ENCODE measurements around the gene CARHSP1. TPM values are rescaled to one million over a fixed set of nuclear protein-coding genes. Genes with fewer than 3 reads are reported as not detected.
A peak's percentile ranks its signal among the peaks of the same experiment; 100 is the strongest.

CARHSP1 gene
- polyA plus RNA-seq, 1 of the 3 experiments (the other 2 are of a cell fraction), result 93.6 TPM

GRCh38 chr16:8880839-8881510, 12.2 kb upstream of the CARHSP1 start:
- ChIA-PET POLR2A (interaction anchor here (1.0 to 2.4 kb wide), 2 partner anchors 12 to 218 kb away, joined by 7 to 10 read pairs; partner anchors contain the start of gene CARHSP1), CTCF (interaction anchor here (0.6 to 7.5 kb wide), 61 partner anchors 7 to 354 kb away, joined by 3 to 71 read pairs (median 4); partner anchors contain the start of genes CARHSP1 and METTL22)
- no peaks in the 10 kb centered on the region for H3K27me3 ChIP-seq (ENCODE audit: insufficient read depth)
- H2AFZ ChIP-seq (ENCODE audit: low read depth), result no peak overlapping the region
- H3K36me3 ChIP-seq (replicated peaks in 1 of 2; ENCODE audit: control insufficient read depth in 1 of 2, insufficient read depth in 2 of 2, low read length in 1 of 2), result no peaks in the 10 kb centered on the region
- no peak overlapping the region for H3K9ac ChIP-seq
- 71% methylated on average over 5 of the region's 8 CpGs for WGBS (ENCODE audit: low lambda C conversion rate)
- no peaks in the 10 kb centered on the region for H3K9me2 ChIP-seq
- no peaks in the 10 kb centered on the region for H3K9me3 ChIP-seq
- no peak overlapping the region for H3K27ac ChIP-seq (ENCODE audit: low read depth in 2 of 2, low read length in 1 of 2)
- no peak overlapping the region for H3K4me3 ChIP-seq (ENCODE audit: low read depth in 2 of 2, low read length in 1 of 2)
- 0 out of 2 replicates have a peak, but pooled peaks cover 2% of the 10 kb centered on the region for H4K20me1 ChIP-seq (ENCODE audit: insufficient read depth)
- peaks cover 1% of the 10 kb centered on the region for H3F3A ChIP-seq (replicated peaks; ENCODE audit: insufficient read depth)
- no peak overlapping the region for H3K4me2 ChIP-seq
- no peak for DNase-seq
- H3K79me2 ChIP-seq (ENCODE audit: insufficient read depth), result no peaks in the 10 kb centered on the region
- TF ChIP-seq EP300 (IDR thresholded peaks at IDR 0.05; ENCODE audit: borderline replicate concordance in 1 of 2, low read depth in 1 of 2, low read length in 1 of 2) (no peak), USF1 (IDR thresholded peaks at IDR 0.05; ENCODE audit: borderline replicate concordance, low read depth) (no peak), TAF1 (IDR thresholded peaks at IDR 0.05; ENCODE audit: borderline replicate concordance, low read depth, low read length) (no peak)
- H3K4me1 ChIP-seq (ENCODE audit: control insufficient read depth in 1 of 2, insufficient read depth in 2 of 2, low read depth in 1 of 2, low read length in 1 of 2), result peaks cover 5 to 6% of the 10 kb centered on the region in 2 experiments; a peak in 2 of 4 replicates

- Histone ChIP-seq H4K20me1 (ENCODE audit: insufficient read depth) (no peaks in the 10 kb centered on the region), H3K4me2 (peak overlapping the region; percentile 24; the same call in 1 of the 2 replicates), H3F3A (replicated peaks; ENCODE audit: insufficient read depth) (no peaks in the 10 kb centered on the region), H3K27me3 (ENCODE audit: insufficient read depth) (no peaks in the 10 kb centered on the region), H3K4me3 (ENCODE audit: low read depth in 2 of 2, low read length in 1 of 2) (no peak overlapping the region), H3K9me3 (no peaks in the 10 kb centered on the region), H2AFZ (ENCODE audit: low read depth) (peak overlapping the region; percentile 9; the same call in 1 of the 2 replicates), H3K9ac (peak overlapping the region; percentile 30; the same call in 1 of the 2 replicates), H3K27ac (ENCODE audit: low read depth in 2 of 2, low read length in 1 of 2) (peak overlapping the region in 1 of 2 experiments; percentile 35; a peak in 1 of 4 replicates), H3K79me2 (ENCODE audit: insufficient read depth) (no peaks in the 10 kb centered on the region), H3K9me2 (no peaks in the 10 kb centered on the region), H3K36me3 (replicated peaks in 1 of 2; ENCODE audit: control insufficient read depth in 1 of 2, insufficient read depth in 2 of 2, low read length in 1 of 2) (no peaks in the 10 kb centered on the region), H3K4me1 (ENCODE audit: control insufficient read depth in 1 of 2, insufficient read depth in 2 of 2, low read depth in 1 of 2, low read length in 1 of 2) (peaks cover 0 to 3% of the 10 kb centered on the region in 2 experiments; a peak in 1 of 4 replicates)
- WGBS (ENCODE audit: low lambda C conversion rate), result 24% methylated on average over 6 of the region's 6 CpGs
- CTCF ChIA-PET, result interaction anchor here (0.7 to 4.7 kb wide), 9 partner anchors 9 to 311 kb away, joined by 3 to 50 read pairs (median 4); partner anchors contain the start of gene CARHSP1
- POLR2A ChIA-PET, result interaction anchor here (2.4 kb wide), 1 partner anchor 10 kb away, joined by 10 read pairs; the partner anchor contains the start of gene CARHSP1
- no peak for DNase-seq
- TF ChIP-seq TEAD4 (IDR thresholded peaks at IDR 0.05; ENCODE audit: borderline replicate concordance, insufficient read depth) (no peak), RFX5 (IDR thresholded peaks at IDR 0.05; ENCODE audit: low read length) (no peak), CTCF (IDR thresholded peaks at IDR 0.05) (no peak), SMC3 (IDR thresholded peaks at IDR 0.05; ENCODE audit: low read depth, low read length) (no peak), SIN3A (IDR thresholded peaks at IDR 0.05; ENCODE audit: borderline replicate concordance, low read depth, low read length) (no peak), PBX3 (IDR thresholded peaks at IDR 0.05) (no peak), USF2 (IDR thresholded peaks at IDR 0.05; ENCODE audit: borderline replicate concordance, low read depth, low read length) (no peak), NFIC (IDR thresholded peaks at IDR 0.05; ENCODE audit: borderline replicate concordance) (no peak), TCF12 (IDR thresholded peaks at IDR 0.05) (peak; percentile 7; the same call in 1 of the 2 replicates), IRF3 (IDR thresholded peaks at IDR 0.05; ENCODE audit: low read depth, low read length) (no peak), MAX (IDR thresholded peaks at IDR 0.05; ENCODE audit: low read depth) (no peak), RCOR1 (IDR thresholded peaks at IDR 0.05; ENCODE audit: low read length) (no peak)
These were observed 9.7 kb upstream of the CARHSP1 start for GRCh38 chr16:8878523-8878911.

Measured in SK-N-SH (cell line).